GM12874 (cell line): ENCODE results near the gene GGNBP2.
A peak's percentile ranks its signal among the peaks of the same experiment; 100 is the strongest.

Experiments used
- TF ChIP-seq, protein P1 (sequence below): IDR thresholded peaks from 2 replicates; pipeline ENCODE4 v1.5.1; 2011; ENCODE audit warnings: low read depth, mild to moderate bottlenecking, control low read depth, low read length, moderate library complexity; ENCODE audit not compliant: insufficient read depth

GGNBP2 gene

DNA sequence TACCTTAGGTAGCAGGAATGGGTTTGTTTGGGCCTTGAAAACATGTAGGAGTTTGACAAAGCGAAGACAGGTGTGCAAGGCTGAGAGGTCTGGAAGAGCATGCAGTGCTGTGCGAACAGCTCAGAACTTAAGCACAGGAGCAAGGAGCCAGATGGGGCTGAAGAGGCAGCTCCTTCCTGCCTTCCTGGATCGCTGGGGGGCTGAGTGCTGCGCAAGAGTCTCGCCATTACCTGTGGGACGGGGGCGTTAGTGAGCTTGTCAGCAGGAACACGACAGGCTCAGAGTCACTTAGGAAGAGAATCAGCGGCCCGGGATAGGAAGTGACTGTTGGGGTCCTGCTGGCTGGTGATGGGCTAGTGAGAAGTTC is 56.2 kb downstream of the GGNBP2 start:
- TF ChIP-seq, protein P1, sequence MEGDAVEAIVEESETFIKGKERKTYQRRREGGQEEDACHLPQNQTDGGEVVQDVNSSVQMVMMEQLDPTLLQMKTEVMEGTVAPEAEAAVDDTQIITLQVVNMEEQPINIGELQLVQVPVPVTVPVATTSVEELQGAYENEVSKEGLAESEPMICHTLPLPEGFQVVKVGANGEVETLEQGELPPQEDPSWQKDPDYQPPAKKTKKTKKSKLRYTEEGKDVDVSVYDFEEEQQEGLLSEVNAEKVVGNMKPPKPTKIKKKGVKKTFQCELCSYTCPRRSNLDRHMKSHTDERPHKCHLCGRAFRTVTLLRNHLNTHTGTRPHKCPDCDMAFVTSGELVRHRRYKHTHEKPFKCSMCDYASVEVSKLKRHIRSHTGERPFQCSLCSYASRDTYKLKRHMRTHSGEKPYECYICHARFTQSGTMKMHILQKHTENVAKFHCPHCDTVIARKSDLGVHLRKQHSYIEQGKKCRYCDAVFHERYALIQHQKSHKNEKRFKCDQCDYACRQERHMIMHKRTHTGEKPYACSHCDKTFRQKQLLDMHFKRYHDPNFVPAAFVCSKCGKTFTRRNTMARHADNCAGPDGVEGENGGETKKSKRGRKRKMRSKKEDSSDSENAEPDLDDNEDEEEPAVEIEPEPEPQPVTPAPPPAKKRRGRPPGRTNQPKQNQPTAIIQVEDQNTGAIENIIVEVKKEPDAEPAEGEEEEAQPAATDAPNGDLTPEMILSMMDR: no peak

DNA sequence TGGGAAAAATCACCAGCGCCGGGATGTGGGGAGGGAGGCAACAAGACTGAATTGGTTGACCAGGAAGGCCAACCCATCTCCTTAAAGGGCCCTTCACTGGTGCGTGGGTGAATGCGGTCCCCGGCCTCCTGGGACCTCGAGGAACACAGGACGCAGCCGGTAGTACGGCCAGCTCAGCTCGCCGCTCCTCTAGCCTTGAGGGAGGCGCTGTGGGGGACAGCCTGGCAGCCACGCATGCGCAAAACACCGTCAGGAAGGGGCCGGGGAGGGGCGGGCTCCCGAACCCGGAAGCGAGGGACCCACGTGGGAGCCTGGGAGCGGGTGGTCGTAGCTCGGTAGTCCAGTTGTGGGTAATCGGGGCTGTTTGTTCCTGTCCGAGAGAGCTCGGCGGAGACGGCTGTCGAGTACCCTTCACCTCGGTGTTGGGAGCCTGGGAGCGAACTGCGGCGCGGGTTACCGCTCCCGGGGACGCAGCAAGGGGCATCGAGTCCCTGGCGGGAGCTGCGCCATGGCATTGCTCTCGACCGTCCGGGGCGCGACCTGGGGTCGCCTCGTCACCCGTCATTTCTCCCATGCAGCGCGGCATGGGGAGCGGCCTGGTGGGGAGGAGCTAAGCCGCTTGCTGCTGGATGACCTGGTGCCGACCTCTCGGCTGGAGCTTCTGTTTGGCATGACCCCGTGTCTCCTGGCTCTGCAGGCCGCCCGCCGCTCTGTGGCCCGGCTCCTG is 56.7 kb downstream of the GGNBP2 start, which contains the start of gene MRM1:
MRM1 (plus strand) TSS at position 281 of the 727 bp plus-strand sequence; CDS start at position 509, 228 bp downstream.
- TF ChIP-seq, protein P1: peak; percentile 30; the same call in 1 of the 2 replicates

DNA sequence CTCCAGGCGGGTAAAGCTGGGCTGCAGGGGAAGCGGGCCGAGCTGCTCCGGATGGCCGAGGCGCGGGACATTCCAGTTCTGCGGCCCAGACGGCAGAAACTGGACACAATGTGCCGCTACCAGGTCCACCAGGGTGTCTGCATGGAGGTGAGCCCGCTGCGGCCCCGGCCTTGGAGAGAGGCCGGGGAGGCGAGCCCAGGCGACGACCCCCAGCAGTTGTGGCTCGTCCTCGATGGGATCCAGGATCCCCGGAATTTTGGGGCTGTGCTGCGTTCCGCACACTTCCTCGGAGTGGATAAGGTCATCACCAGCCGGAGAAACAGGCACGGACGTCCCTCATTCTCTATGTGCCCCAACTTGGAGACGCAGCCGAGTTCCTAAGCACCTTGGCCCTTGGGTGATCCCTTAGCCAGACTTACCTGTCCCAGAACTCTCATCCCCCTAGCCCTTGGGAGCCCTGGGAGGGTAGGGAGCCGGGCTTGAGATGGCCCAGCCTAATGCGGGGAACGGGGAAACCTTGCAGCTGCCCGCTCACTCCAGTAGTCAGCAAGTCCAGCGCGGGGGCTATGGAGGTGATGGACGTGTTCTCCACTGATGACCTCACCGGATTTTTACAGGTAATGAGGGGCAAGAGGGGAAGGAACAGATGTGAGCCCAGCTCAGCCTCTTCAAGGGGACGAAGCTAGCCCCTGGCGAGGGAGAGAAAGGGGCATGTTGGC is 57.5 kb downstream of the GGNBP2 start:
- TF ChIP-seq, protein P1: no peak

DNA sequence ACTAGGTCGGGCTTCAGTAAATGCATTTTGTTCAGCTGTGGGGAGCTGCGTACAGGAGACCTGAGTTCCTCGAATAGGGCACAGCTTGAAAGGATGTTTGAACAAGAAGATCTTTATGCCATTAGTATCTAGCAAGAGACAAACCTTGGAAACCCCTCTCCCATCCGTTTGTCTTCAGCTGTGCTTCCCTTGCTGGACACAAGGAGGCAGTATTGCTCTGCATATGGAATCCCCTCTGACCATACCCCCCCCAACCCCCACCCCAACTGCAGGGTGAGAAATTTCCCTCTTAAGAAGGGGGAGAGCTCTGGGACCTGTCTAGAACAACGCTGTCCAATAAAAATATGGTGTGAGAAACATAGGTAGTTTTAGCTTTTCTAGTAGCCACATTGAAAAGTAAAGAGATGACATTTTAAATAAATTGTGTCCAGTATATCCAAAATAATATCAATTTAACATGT is 58.2 kb downstream of the GGNBP2 start:
- TF ChIP-seq, protein P1: peak; percentile 86

DNA sequence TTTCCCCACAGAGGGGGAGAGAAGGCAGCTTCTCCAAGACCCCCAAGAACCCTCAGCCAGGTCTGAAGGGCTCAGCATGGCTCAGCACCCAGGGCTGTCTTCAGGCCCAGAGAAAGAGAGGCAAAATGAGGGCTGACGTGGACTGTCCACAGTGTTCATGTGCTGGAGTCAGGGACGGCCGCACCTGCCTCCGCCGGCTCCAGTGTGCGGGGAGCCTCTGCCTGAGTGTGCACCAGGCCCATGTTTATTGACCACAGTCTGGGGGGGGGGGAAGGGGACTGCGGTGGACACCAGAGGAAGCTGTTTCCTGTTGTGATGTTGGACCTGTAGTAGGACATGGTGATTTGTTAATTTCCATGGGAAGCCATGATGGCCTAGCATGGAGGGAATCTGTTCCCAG is 63.6 kb downstream of the GGNBP2 start:
- TF ChIP-seq, protein P1: no peak

DNA sequence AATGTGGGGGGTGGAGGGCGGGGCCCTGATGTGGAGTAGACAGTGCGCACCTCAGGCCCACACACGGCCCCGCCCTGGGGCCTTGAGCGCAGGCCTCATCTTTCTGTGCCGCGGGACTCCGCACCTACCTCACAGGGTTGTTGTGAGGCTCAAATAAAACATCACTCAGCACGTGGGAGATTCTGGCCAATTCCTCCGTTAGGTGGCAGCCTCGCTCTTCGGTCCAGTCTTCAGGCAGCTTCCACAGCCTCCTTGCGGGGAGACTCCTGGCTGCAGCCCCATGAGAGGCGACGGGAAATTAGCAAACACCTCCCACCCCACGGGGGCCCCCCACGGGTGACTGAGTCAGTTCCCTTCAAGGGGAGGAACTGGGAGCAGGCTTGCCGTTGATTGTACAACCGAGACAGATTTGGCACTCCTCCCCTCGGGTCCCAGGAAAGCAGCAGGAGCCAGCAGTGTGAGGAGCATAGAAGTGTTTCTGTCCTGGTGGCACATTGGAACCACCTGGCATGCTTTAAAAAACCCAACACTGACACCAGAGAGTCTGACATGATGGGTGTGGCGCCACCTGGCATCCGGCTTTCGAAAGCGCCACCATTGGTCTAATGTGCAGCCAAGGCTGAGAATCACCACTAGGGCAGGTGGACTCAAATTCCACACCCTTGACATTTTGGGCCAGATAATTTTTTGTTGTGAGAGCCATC is 64.2 kb downstream of the GGNBP2 start:
- TF ChIP-seq, protein P1: peak; percentile 35

DNA sequence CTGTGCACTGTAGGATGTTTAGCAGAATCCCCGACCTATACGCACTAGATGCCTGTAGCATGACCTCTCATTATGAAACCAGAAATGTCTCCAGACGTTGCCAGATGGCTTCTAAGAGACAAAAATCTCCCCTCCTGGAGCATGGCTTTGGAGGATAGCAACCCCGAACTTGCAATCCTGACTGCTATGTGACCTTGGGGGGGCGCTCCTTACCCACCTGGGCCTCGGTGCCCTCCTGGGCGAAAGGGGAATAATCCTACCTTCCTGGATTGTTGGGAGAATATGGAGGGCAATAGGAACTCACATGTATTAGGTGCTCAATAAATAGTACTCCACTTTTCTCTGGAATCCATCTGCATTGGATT is 64.8 kb downstream of the GGNBP2 start:
- TF ChIP-seq, protein P1: no peak
